H1 (cell line): ENCODE data around the gene RPS6KA2. TPM values are rescaled to one million over a fixed set of nuclear protein-coding genes. Genes with fewer than 3 reads are reported as not detected.

Source experiments
- CTCF ChIA-PET: fragments of 300-600 bp; sonication (Branson Sonifier 250); formaldehyde crosslinking; loops from one replicate; lab custom pipeline; 2021; ENCODE audit not compliant: partially characterized antibody; lab: Charles Lee
- POLR2A ChIA-PET: fragments of 300-600 bp; sonication (Branson Sonifier 250); formaldehyde crosslinking; loops from one replicate; lab custom pipeline; 2021; ENCODE audit warnings: inconsistent platforms; ENCODE audit not compliant: partially characterized antibody; lab: Charles Lee
- DNase-seq, 2 experiments: peaks; one replicate each; pipeline versions ENCODE4 v3.0.0 to v3.0.0-alpha.2; 2010 to 2022; ENCODE audit warnings: low spot score in 2 of 2, low read depth in 1 of 2, mixed read lengths in 1 of 2
- FAIRE-seq: peaks from 2 replicates; lab custom pipeline; 2011; peaks lifted over from hg19 to GRCh38; lab: Jason Lieb, UNC
- H2AFZ ChIP-seq: 2 replicates; pipeline ENCODE4 v1.8.1; 2012; ENCODE audit warnings: low read length, inconsistent platforms
- H2AK5ac ChIP-seq: 2 replicates; pipeline ENCODE4 v1.6.1; 2013; ENCODE audit warnings: low read depth, low read length
- H2BK120ac ChIP-seq: replicated peaks from 2 replicates; pipeline ENCODE3; 2013; ENCODE audit warnings: low read depth, low read length, inconsistent platforms
- H2BK12ac ChIP-seq: 2 replicates; pipeline ENCODE4 v1.6.1; 2013; ENCODE audit warnings: low read depth, low read length
- H2BK15ac ChIP-seq: 2 replicates; pipeline ENCODE4 v1.6.1; 2013; ENCODE audit warnings: low read length
- H2BK20ac ChIP-seq: 2 replicates; pipeline ENCODE4 v1.6.1; 2013; ENCODE audit warnings: low read length
- H2BK5ac ChIP-seq: 2 replicates; pipeline ENCODE4 v1.6.1; 2013; ENCODE audit warnings: low read depth, low read length
- H3K14ac ChIP-seq: 2 replicates; pipeline ENCODE4 v1.6.1; 2013; ENCODE audit warnings: inconsistent platforms; ENCODE audit not compliant: insufficient read length
- H3K18ac ChIP-seq: 2 replicates; pipeline ENCODE4 v1.6.1; 2013; ENCODE audit warnings: low read length; ENCODE audit errors: extremely low read depth
- H3K23ac ChIP-seq: 2 replicates; pipeline ENCODE4 v1.6.1; 2013; ENCODE audit warnings: inconsistent platforms; ENCODE audit not compliant: insufficient read length
- H3K23me2 ChIP-seq: 2 replicates; pipeline ENCODE4 v1.6.1; 2013; ENCODE audit warnings: low read depth, low read length
- H3K27ac ChIP-seq: 2 replicates; pipeline ENCODE4 v1.6.1; 2011; ENCODE audit warnings: low read depth, low read length, inconsistent platforms
- H3K27me3 ChIP-seq, 4 experiments: replicated peaks in 1 of 4; 1 replicate in 1 of 4; 2 replicates in 3 of 4; pipeline versions ENCODE4 v1.6.1 to v1.8.1; 2011 to 2013; ENCODE audit warnings: low read length in 3 of 4, mild to moderate bottlenecking in 3 of 4, inconsistent platforms in 2 of 4, mixed read lengths in 2 of 4, moderate library complexity in 1 of 4; ENCODE audit not compliant: control insufficient read depth in 3 of 4, insufficient read depth in 3 of 4; ENCODE audit errors: extremely low read depth in 1 of 4
- H3K36me3 ChIP-seq, 4 experiments: 2 replicates each; pipeline versions ENCODE4 v1.6.1 to v1.8.1; 2011 to 2013; ENCODE audit warnings: mild to moderate bottlenecking in 4 of 4, low read length in 3 of 4, moderate library complexity in 2 of 4, control low read depth in 1 of 4, inconsistent platforms in 1 of 4; ENCODE audit not compliant: insufficient read depth in 4 of 4, control insufficient read depth in 2 of 4
- H3K4ac ChIP-seq: replicated peaks from 2 replicates; pipeline ENCODE3; 2013; ENCODE audit warnings: low read length, low read depth, mixed read lengths, inconsistent platforms; ENCODE audit not compliant: insufficient read length
- H3K4me1 ChIP-seq, 4 experiments: replicated peaks in 1 of 4; 1 replicate in 1 of 4; 2 replicates in 3 of 4; pipeline versions ENCODE4 v1.6.1 to v1.8.1; 2011 to 2013; ENCODE audit warnings: low read length in 3 of 4, inconsistent platforms in 2 of 4, mixed read lengths in 1 of 4; ENCODE audit not compliant: insufficient read depth in 4 of 4, control insufficient read depth in 3 of 4
- H3K4me2 ChIP-seq, 2 experiments: 2 replicates each; pipeline versions ENCODE4 v1.6.1 to v1.8.1; 2011 to 2013; ENCODE audit warnings: low read depth in 2 of 2, low read length in 2 of 2, control low read depth in 1 of 2, inconsistent platforms in 1 of 2, mild to moderate bottlenecking in 1 of 2; ENCODE audit not compliant: insufficient read depth in 1 of 2
- H3K4me3 ChIP-seq, 4 experiments: fragments of 200-600, 300-600 bp in 1 of 4; sonication (generic), shearing (Covaris generic), sonication (Bioruptor Twin) in 1 of 4; 2 replicates each; pipeline versions ENCODE4 v1.5.1 to v1.8.1; 2011 to 2016; ENCODE audit warnings: low read length in 4 of 4, low read depth in 3 of 4, control low read depth in 2 of 4, inconsistent platforms in 2 of 4, mild to moderate bottlenecking in 2 of 4, mixed read lengths in 1 of 4, moderate library complexity in 1 of 4; ENCODE audit not compliant: insufficient read depth in 2 of 4; ENCODE audit errors: extremely low read depth in 1 of 4
- H3K56ac ChIP-seq: replicated peaks from 2 replicates; pipeline ENCODE3; 2013; ENCODE audit warnings: low read depth, mild to moderate bottlenecking, mixed read lengths, low read length, inconsistent platforms; ENCODE audit not compliant: insufficient read length
- H3K79me1 ChIP-seq: 2 replicates; pipeline ENCODE4 v1.6.1; 2013; ENCODE audit warnings: low read depth, low read length, control low read depth
- H3K79me2 ChIP-seq, 2 experiments: 2 replicates each; pipeline versions ENCODE4 v1.6.1 to v1.8.1; 2012 to 2013; ENCODE audit warnings: low read length in 2 of 2, mild to moderate bottlenecking in 2 of 2, inconsistent platforms in 1 of 2; ENCODE audit not compliant: insufficient read depth in 2 of 2, control insufficient read depth in 1 of 2
- H3K9ac ChIP-seq, 4 experiments: replicated peaks in 1 of 4; 1 replicate in 1 of 4; 2 replicates in 3 of 4; pipeline versions ENCODE4 v1.6.1 to v1.8.1; 2011 to 2013; ENCODE audit warnings: low read depth in 3 of 4, low read length in 3 of 4, control low read depth in 2 of 4, mild to moderate bottlenecking in 2 of 4, moderate library complexity in 2 of 4, inconsistent platforms in 1 of 4; ENCODE audit errors: extremely low read depth in 1 of 4
- H3K9me3 ChIP-seq, 2 experiments: 2 replicates each; pipeline versions ENCODE4 v1.6.1 to v1.8.1; 2012 to 2013; ENCODE audit warnings: mild to moderate bottlenecking in 2 of 2, moderate library complexity in 2 of 2, control low read depth in 1 of 2, inconsistent platforms in 1 of 2, low read depth in 1 of 2, low read length in 1 of 2, mixed read lengths in 1 of 2; ENCODE audit not compliant: insufficient read depth in 2 of 2
- H4K20me1 ChIP-seq, 2 experiments: replicated peaks in 1 of 2; 2 replicates each; pipeline versions ENCODE3 to v1.8.1; 2011 to 2013; ENCODE audit warnings: inconsistent platforms in 2 of 2, low read length in 2 of 2, mild to moderate bottlenecking in 1 of 2; ENCODE audit not compliant: insufficient read depth in 2 of 2, control insufficient read depth in 1 of 2
- H4K5ac ChIP-seq: 2 replicates; pipeline ENCODE4 v1.6.1; 2013; ENCODE audit warnings: low read length, low read depth, mixed read lengths, inconsistent platforms; ENCODE audit not compliant: insufficient read length
- H4K8ac ChIP-seq: 2 replicates; pipeline ENCODE4 v1.8.0; 2013; ENCODE audit warnings: mild to moderate bottlenecking, moderate library complexity, low read length, inconsistent platforms; ENCODE audit not compliant: insufficient read depth; ENCODE audit errors: extremely low read depth
- H4K91ac ChIP-seq: replicated peaks from 2 replicates; pipeline ENCODE3; 2013; ENCODE audit warnings: low read length, mixed read lengths, inconsistent platforms; ENCODE audit not compliant: insufficient read length
- FOSL1 ChIP-seq: IDR thresholded peaks from 2 replicates; pipeline ENCODE4 v1.6.1; 2011; ENCODE audit warnings: mild to moderate bottlenecking, low read depth, low read length, moderate library complexity; ENCODE audit not compliant: insufficient read depth
- KDM5A ChIP-seq: fragments of 200-600 bp; IDR thresholded peaks from 2 replicates; pipeline ENCODE4 v1.7.1; 2012; ENCODE audit warnings: mild to moderate bottlenecking, low read length, inconsistent platforms, mixed read lengths
- RNF2 ChIP-seq: fragments of 200-900, 300-1000 bp; sonication (generic); IDR thresholded peaks from 2 replicates; pipeline ENCODE4 v1.7.1; 2016; ENCODE audit warnings: borderline replicate concordance, low read depth, mild to moderate bottlenecking, antibody characterized with exemption, low read length; ENCODE audit not compliant: poor library complexity, severe bottlenecking; ENCODE audit errors: missing control alignments
- SAP30 ChIP-seq: fragments of 300-600 bp; sonication (generic); IDR thresholded peaks from 2 replicates; pipeline ENCODE4 v1.7.1; 2012; ENCODE audit warnings: low read length, moderate library complexity, mild to moderate bottlenecking, inconsistent platforms; ENCODE audit not compliant: insufficient read depth, insufficient replicate concordance
- SUZ12 ChIP-seq: fragments of 200-600 bp; sonication (generic); IDR thresholded peaks from 2 replicates; pipeline ENCODE4 v1.6.1; 2012; ENCODE audit warnings: mild to moderate bottlenecking, inconsistent platforms, low read length, moderate library complexity, mixed read lengths
- USF2 ChIP-seq: IDR thresholded peaks from 2 replicates; pipeline ENCODE4 v1.6.1; 2011; ENCODE audit warnings: low read length, improper control_type of control experiment
- WGBS, 2 experiments: shearing (Covaris generic) in 1 of 2; methylation state at CpG; one replicate each; pipeline versions ENCODE4 v1.1.6 to v1.1.7; 2013 to 2015; ENCODE audit warnings: low lambda C conversion rate in 2 of 2, mixed read lengths in 2 of 2, inconsistent platforms in 1 of 2, low coverage in 1 of 2, missing lambda C conversion rate in 1 of 2; ENCODE audit not compliant: insufficient replicate concordance in 2 of 2, insufficient coverage in 1 of 2, insufficient read length in 1 of 2; ENCODE audit errors: extremely low coverage in 1 of 2, missing lambda C conversion rate in 1 of 2; 5-methylcytosine and 5-hydroxymethylcytosine counted together
- polyA plus RNA-seq, 7 experiments: library from polyadenylated mRNA; depleted of rRNA in 3 of 7; stranded (reverse) in 5 of 7; unstranded in 2 of 7; fragments of >200 nt in 5 of 7; fragments of 200-250 nt in 2 of 7; gene quantifications; 1 replicate in 5 of 7; 2 replicates in 1 of 7; 4 replicates in 1 of 7; pipeline versions ENCODE4 v1.2.1 to v1.2.3, GENCODE V29; 2011 to 2013; ENCODE audit warnings: missing spikeins in 2 of 7, mixed read lengths in 2 of 7
- total RNA-seq: library from RNA; stranded (reverse); fragmentation: NEBNext Ultra II Directional; extraction: Animal tissue kit (Norgen Biotek cat#: 25700); gene quantifications from 2 replicates; pipeline ENCODE4 v1.2.1, GENCODE V29; 2021
- TF ChIP-seq, protein P1 (sequence below): IDR thresholded peaks from 2 replicates; pipeline ENCODE4 v1.6.1; 2012; ENCODE audit warnings: inconsistent platforms

Gene RPS6KA2
- total and polyA plus RNA-seq, 2 of the 8 experiments (the other 6 are each of a cell fraction or from before 2014, with no cell fraction given): 8.8 to 25.7 TPM

- peak in 1 of 2 experiments; percentile 78 for DNase-seq
- Histone ChIP-seq H4K8ac (no peak overlapping the region; the same call in 1 of the 2 replicates), H3K27me3 (peaks cover 0 to 31% (median 15%) of the 10 kb centered on the region in 4 experiments; a peak in 5 of 7 replicates), H2BK20ac (no peak overlapping the region), H3K4me2 (peak overlapping the region; percentile 89 to 99), H2BK120ac (no peak overlapping the region), H2AFZ (peak overlapping the region; percentile 61), H3K14ac (no peak overlapping the region), H3K56ac (no peak overlapping the region), H3K4me3 (peak overlapping the region; percentile 52 to 68 (median 60)), H2BK15ac (no peak overlapping the region), H3K4me1 (peaks cover 3 to 14% (median 8%) of the 10 kb centered on the region in 4 experiments; a peak in 6 of 7 replicates), H3K79me1 (peaks cover 3% of the 10 kb centered on the region; the same call in 1 of the 2 replicates), H3K36me3 (no peaks in the 10 kb centered on the region), H3K18ac (no peak overlapping the region), H4K5ac (no peak overlapping the region), H2AK5ac (no peak overlapping the region), H3K9ac (peak overlapping the region in 2 of 4 experiments; percentile 25 to 40; a peak in 4 of 7 replicates), H2BK12ac (no peak overlapping the region; the same call in 1 of the 2 replicates), H4K91ac (no peak overlapping the region), H3K27ac (no peak overlapping the region), H3K23me2 (peaks cover 7% of the 10 kb centered on the region), H3K23ac (no peak overlapping the region), H3K79me2 (peaks cover 0 to 22% of the 10 kb centered on the region in 2 experiments; a peak in 2 of 4 replicates), H3K4ac (no peak overlapping the region), H4K20me1 (peaks cover 0 to 4% of the 10 kb centered on the region in 2 experiments), H3K9me3 (no peaks in the 10 kb centered on the region), H2BK5ac (peak overlapping the region; percentile 8; the same call in 1 of the 2 replicates)
- POLR2A ChIA-PET: interaction anchor here (0.8 to 2.7 kb wide), 9 partner anchors 10 to 137 kb away, joined by 3 to 19 read pairs (median 8); no protein-coding TSS in a partner anchor
- CTCF ChIA-PET: interaction anchor here (0.6 to 1.1 kb wide), 2 partner anchors 79 to 147 kb away, joined by 3 read pairs; no protein-coding TSS in a partner anchor
- WGBS, 2 experiments: 3% methylated on average over 50 of the region's 61 CpGs; no CpG with 5 or more reads in 1 of the 2 experiments
- FAIRE-seq: peak; percentile 57
- TF ChIP-seq RNF2 (no peak), USF2 (no peak), FOSL1 (no peak), KDM5A (no peak), SUZ12 (0 out of 2 replicates have a peak, but pooled peaks have one; percentile 42), SAP30 (peak; percentile 50)
- TF ChIP-seq, protein P1, sequence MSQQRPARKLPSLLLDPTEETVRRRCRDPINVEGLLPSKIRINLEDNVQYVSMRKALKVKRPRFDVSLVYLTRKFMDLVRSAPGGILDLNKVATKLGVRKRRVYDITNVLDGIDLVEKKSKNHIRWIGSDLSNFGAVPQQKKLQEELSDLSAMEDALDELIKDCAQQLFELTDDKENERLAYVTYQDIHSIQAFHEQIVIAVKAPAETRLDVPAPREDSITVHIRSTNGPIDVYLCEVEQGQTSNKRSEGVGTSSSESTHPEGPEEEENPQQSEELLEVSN: no peak
Observed at GRCh38 chr6:166627875-166628801, 1.1 kb upstream of the RPS6KA2 start.
